GM18870 (cell line): ENCODE measurements around the gene ADGRV1.

Experiments
- ATAC-seq: cut with Tn5 transposase; IDR thresholded peaks from one replicate; pipeline ENCODE4 v1.9.1; 2021; ENCODE audit warnings: moderate library complexity; ENCODE audit not compliant: unreplicated experiment

The ADGRV1 gene

GRCh38 chr5:91145333-91145620, 586.7 kb downstream of the ADGRV1 start:
- no peak for ATAC-seq

GRCh38 chr5:91146230-91146629, 587.6 kb downstream of the ADGRV1 start:
- ATAC-seq: no peak

- ATAC-seq: no peak
These were observed 588.5 kb downstream of the ADGRV1 start for GRCh38 chr5:91146905-91147600.

DNA sequence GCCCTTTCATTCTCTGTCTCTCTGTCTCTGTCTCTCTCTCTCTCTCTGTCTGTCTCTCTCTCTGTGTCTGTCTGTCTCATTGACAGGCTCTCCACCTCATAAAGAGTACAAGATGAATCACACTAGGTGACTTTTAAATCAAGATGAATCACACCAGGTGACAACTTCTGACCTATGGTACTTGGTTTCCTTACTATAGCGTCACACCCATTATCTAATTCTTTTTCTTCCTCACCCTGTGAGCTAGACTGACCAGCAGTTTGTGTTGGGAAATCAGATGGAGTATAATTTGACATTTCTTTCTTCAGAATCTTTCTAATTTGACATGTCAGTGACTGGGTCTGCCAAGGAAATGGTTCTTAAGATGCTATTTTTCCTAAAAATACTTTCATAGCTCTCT, 591.6 kb downstream of the ADGRV1 start:
- no peak for ATAC-seq

DNA sequence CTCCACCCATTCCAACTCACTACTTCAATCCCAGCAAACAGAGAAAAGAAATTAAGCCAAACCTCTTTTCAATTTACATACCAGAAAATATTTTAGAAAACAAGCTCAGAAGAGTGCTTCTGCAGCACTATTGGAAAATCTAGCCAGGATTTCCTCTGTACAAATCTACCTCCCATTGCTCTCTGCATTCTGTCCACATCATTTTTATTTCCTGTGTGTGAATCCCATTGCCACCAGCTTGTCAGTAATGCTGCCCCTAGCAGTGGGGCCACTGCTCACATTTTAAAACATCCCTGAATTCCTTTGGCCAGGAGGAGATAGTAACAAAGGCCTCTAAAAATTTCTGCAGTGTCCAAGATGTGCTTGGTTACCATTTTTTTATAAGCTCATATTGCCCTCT, 592.0 kb downstream of the ADGRV1 start:
- no peak for ATAC-seq

GRCh38 chr5:91151947-91152346, 593.4 kb downstream of the ADGRV1 start:
- no peak for ATAC-seq

DNA sequence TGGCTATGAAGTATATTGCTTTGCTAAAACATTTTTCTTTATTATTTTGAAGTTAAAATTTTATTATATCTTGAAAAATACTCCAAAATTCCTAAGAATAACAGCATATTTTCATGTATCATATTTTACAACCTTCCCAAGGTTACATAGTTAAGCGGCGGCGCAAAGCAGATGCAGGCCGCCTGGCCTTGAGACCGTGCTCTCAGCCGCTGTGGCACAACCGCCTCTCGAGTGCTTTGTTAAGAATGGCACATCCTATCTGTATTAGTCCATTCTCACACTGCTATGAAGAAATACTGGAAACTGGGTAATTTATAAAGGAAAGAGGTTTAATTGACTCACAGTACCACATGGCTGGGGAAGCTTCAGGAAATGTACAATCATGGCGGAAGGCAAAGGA, 595.7 kb downstream of the ADGRV1 start:
- ATAC-seq: no peak

DNA sequence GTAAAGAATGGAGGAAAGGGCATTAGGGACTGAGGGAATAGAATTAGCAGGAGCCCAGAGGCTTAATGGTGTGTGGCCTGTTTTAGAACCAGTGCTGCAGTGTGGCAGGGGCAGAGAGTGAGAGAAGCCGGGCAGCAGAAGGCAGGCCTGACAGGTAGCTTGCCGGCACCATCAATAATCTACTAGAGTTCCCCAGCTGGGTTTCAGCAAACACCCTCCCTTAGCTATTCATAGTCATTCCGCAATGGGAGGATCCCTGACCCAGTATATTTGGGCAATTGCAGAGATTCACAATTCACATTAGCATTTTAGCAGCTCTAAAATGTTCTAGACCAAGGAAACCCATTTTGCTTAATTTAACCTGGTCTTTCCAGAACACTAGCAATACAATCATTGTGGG, 596.7 kb downstream of the ADGRV1 start:
- no peak for ATAC-seq

DNA sequence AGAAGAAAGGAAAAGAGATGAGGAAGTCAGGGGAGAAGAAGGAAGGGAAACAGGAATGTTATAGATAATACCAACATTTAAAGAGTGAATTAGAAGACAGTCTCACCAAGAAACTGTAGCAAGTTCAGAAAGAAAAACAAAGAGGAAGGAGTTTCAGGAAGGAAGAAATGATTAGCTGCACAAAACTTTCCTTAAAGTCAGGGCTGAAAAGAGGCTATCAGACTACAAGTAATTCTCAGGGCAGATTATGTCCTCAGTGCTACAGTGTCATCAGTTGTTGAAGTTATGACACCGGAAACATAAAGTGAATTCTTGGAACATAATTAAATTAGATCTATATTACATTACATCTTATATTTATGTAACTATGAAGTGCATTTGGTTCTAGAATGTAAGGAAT, 597.6 kb downstream of the ADGRV1 start:
- ATAC-seq: no peak

DNA sequence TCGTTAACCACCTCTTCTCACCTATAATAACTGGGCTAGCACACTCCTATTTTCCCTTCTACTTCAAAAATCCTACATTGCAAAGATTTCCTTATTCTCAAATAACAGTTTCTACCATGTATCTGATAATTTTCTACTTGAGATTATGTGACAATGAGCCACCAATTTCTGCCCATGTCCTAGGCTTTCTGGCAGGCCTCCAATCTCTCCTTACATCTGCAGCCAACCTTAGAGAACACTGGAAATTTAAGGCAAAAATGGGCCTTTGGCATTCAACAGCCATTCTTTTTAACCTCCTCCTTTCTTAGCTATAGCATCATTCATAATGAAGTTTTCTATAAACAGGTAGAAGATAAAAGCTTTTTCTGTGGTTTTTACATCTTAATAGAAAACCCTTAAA, 599.4 kb downstream of the ADGRV1 start:
- ATAC-seq: no peak

DNA sequence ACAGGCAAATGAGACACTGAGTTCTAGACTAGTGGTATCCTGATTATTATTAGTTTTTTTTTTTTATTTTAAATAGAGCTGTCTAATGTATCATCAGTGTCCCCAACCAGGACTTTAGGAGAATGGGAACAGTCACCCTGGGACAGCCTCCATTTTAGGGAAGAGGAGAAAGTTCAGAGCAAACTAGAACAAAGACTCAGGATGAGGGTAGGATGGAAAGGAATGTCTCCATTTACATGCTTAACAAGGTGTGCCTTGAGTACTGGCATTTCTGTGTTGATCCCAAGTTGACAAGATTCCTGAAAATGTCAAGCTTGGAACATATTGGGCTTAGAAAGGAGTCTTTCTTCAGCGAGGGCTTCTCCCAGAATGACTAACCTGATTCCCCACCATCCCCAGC, 601.0 kb downstream of the ADGRV1 start:
- no peak for ATAC-seq

GRCh38 chr5:91160714-91161285, 602.2 kb downstream of the ADGRV1 start:
- ATAC-seq: no peak

DNA sequence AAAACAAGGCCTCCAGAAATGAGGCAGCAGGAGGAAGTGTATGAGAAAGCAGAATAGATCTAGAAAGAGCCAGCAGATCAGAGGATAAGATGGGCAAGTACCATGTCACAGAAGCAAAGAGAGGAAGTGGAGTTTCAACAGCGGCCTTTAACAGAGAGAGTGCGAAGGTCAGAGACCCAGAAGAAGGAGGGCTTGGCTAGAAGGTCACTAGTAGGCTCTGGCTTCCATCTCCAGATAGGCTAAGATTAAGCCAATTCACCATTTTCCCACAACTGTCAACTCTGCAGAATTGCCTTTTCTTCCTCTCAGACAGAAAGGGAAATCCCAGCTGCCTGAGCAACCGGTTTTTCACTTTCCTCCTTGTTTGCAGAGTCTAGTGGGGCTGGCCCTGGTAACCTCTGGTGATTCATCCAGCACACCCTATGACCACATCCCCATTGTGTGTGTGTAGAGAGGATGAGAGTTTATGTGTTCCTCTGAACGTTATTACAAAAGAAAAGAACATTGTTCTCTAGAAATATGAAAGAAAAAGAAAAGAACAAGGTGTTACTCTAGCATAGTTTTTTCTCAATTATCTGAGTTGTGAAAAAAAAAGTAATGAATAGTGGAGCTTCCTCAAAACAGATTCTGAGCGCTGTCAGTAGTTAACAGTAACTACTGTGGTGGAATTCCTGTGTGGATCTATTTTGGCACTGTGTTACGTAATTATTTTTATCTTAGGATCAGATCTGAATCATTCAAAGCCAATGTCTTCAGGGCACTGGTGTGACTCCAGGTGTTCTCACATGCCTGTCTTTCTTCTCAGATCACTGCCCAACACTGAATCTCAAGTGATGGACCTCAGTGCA, 604.2 kb downstream of the ADGRV1 start:
- ATAC-seq: peak; percentile 98

GRCh38 chr5:91164424-91164823, 605.8 kb downstream of the ADGRV1 start:
- no peak for ATAC-seq

DNA sequence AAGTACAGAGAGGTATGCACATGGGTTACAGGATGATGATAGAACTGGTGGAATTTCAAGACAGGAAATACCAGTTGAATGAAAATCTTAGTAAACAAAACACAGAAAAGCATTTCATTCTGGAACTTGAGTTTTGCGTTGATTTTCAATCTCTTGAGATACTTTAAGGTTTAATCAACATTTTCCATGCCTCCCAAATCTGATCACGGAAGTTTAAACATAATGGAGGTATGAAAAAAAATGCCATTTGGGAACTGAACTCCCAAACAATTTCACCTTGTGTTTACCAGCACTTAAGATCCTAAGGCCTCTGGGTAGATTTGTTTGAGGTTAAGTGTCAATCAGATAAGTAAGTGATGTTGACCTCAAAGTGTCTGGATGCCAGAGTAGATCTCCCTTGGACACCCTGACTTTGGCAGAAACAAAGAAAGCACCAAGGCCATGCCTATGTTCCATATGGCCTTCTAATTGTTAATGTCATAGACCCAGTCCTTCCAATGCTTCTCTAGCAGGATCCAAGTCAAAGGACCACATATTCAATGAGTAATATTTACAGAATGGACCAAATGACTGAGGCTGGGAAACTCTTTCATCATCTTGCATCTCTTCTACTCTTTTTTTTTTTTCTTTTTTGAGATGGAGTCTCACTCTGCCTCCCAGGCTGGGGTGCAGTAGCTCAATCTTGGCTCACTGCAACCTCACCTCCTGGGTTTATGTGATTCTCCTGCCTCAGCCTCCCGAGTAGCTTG, 607.6 kb downstream of the ADGRV1 start:
- no peak for ATAC-seq

DNA sequence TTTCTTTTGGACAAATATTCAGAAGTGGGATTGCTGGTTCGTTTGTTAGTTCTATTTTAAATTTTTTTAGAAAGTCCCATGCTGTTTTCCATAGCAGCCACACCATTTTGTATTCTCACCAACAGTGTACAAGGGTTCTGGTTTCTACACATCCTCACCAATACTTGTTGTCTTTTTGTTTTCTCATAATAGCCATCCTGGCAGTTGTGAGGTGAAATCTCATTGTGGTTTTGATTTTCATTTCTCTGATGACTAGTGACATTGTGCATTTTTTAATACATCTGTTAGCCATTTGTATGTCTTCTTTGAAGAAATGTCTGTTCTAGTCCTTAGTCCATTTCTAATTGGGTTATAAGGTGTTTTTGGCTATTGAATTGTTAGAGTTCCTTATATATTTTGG, 610.3 kb downstream of the ADGRV1 start:
- no peak for ATAC-seq

GRCh38 chr5:91170266-91170665, 611.7 kb downstream of the ADGRV1 start:
- ATAC-seq: no peak

- no peak for ATAC-seq
These were observed 612.7 kb downstream of the ADGRV1 start for GRCh38 chr5:91171322-91171721.

GRCh38 chr5:91174396-91174795, 615.8 kb downstream of the ADGRV1 start:
- ATAC-seq: no peak

GRCh38 chr5:91175708-91176107, 617.1 kb downstream of the ADGRV1 start:
- peak; percentile 47 for ATAC-seq

- ATAC-seq: no peak
These were observed 617.9 kb downstream of the ADGRV1 start for GRCh38 chr5:91176288-91177016.
